DND-41 (cell line): ENCODE data around the gene KEAP1.

ENCODE experiments used
- ATAC-seq: fragments of 200-7000 bp; cut with Tn5 transposase; 3 replicates; pipeline ENCODE4 v1.9.1; 2021; ENCODE audit warnings: low read depth; ENCODE audit not compliant: insufficient read depth
- DNase-seq: peaks from one replicate; pipeline ENCODE4 v3.0.0-alpha.2; 2020
- H2AFZ ChIP-seq: 2 replicates; pipeline ENCODE4 v1.6.0; 2012; ENCODE audit warnings: low read depth, low read length
- H3K27ac ChIP-seq: 2 replicates; pipeline ENCODE4 v1.5.1; 2012; ENCODE audit warnings: low read length, inconsistent platforms
- H3K27me3 ChIP-seq: fragments of 200-600 bp; sonication (generic); 2 replicates; pipeline ENCODE4 v1.6.0; 2012; ENCODE audit warnings: low read length, mild to moderate bottlenecking, inconsistent platforms; ENCODE audit not compliant: insufficient read depth, poor library complexity
- H3K36me3 ChIP-seq: 2 replicates; pipeline ENCODE4 v1.5.1; 2012; ENCODE audit warnings: low read length, inconsistent platforms; ENCODE audit not compliant: insufficient read depth
- H3K4me1 ChIP-seq: 2 replicates; pipeline ENCODE4 v1.5.1; 2012; ENCODE audit warnings: mild to moderate bottlenecking, low read length; ENCODE audit not compliant: insufficient read depth
- H3K4me2 ChIP-seq: 2 replicates; pipeline ENCODE4 v1.6.0; 2012; ENCODE audit warnings: mild to moderate bottlenecking, moderate library complexity, low read length, inconsistent platforms; ENCODE audit not compliant: insufficient read depth
- H3K4me3 ChIP-seq, 2 experiments: fragments of 200-600 bp in 1 of 2; shearing (Covaris generic) in 1 of 2; 2 replicates each; pipeline ENCODE4 v1.5.1; 2012 to 2016; ENCODE audit warnings: inconsistent platforms in 2 of 2, low read length in 2 of 2, mild to moderate bottlenecking in 2 of 2, low read depth in 1 of 2, moderate library complexity in 1 of 2
- H3K79me2 ChIP-seq: 2 replicates; pipeline ENCODE4 v1.6.0; 2012; ENCODE audit warnings: low read length, inconsistent platforms; ENCODE audit not compliant: insufficient read depth
- H3K9ac ChIP-seq: 2 replicates; pipeline ENCODE4 v1.6.0; 2012; ENCODE audit warnings: low read depth, mild to moderate bottlenecking, inconsistent platforms, low read length, moderate library complexity
- H3K9me3 ChIP-seq: 2 replicates; pipeline ENCODE4 v1.5.1; 2012; ENCODE audit warnings: low read length, moderate library complexity, mild to moderate bottlenecking, inconsistent platforms; ENCODE audit not compliant: insufficient read depth, severe bottlenecking
- H4K20me1 ChIP-seq: 2 replicates; pipeline ENCODE4 v1.6.0; 2012; ENCODE audit warnings: low read length; ENCODE audit not compliant: insufficient read depth
- EZH2 ChIP-seq: IDR thresholded peaks from 3 replicates; pipeline ENCODE4 v1.6.1; 2012; ENCODE audit warnings: borderline replicate concordance, low read depth, mild to moderate bottlenecking, moderate library complexity, low read length, inconsistent platforms; ENCODE audit not compliant: severe bottlenecking
- TF ChIP-seq, protein P1 (sequence below): IDR thresholded peaks from 2 replicates; pipeline ENCODE4 v1.5.1; 2012; ENCODE audit warnings: borderline replicate concordance, low read length, moderate library complexity, mild to moderate bottlenecking; ENCODE audit not compliant: poor library complexity, severe bottlenecking; ENCODE audit errors: extremely low read depth

Gene KEAP1

DNA sequence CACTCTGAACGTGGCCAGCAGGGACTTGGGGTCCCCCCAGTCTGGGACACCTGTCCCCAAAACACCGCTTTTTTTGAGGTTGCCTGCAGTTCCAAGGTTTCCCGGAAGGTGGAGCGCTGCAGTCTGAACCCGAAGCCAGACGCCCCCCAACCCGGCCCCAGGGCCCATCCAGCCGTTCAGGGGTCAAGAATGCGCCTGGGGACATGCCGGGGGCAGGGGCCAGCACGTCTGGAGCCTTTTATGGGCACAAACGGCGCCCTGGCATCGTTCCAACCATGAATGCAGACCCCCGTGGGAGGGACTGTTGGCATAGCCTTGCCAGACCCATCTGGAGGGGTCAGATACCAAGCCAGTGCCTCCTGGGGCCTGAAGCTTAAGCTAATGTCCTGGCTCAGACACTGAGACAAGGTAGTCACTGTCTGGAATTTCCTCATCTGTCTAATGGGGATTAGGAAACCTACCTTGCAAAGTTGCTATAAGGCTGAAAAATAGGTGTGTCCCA lies 7.2 kb upstream of the KEAP1 start:
- no peaks in the 10 kb centered on the region for H4K20me1 ChIP-seq
- no peaks in the 10 kb centered on the region for H3K79me2 ChIP-seq
- H3K27me3 ChIP-seq: no peaks in the 10 kb centered on the region
- no peak for ATAC-seq
- no peak overlapping the region for H3K9ac ChIP-seq
- H2AFZ ChIP-seq: no peak overlapping the region
- no peak overlapping the region for H3K27ac ChIP-seq
- TF ChIP-seq EZH2: no peak
- TF ChIP-seq, protein P1, sequence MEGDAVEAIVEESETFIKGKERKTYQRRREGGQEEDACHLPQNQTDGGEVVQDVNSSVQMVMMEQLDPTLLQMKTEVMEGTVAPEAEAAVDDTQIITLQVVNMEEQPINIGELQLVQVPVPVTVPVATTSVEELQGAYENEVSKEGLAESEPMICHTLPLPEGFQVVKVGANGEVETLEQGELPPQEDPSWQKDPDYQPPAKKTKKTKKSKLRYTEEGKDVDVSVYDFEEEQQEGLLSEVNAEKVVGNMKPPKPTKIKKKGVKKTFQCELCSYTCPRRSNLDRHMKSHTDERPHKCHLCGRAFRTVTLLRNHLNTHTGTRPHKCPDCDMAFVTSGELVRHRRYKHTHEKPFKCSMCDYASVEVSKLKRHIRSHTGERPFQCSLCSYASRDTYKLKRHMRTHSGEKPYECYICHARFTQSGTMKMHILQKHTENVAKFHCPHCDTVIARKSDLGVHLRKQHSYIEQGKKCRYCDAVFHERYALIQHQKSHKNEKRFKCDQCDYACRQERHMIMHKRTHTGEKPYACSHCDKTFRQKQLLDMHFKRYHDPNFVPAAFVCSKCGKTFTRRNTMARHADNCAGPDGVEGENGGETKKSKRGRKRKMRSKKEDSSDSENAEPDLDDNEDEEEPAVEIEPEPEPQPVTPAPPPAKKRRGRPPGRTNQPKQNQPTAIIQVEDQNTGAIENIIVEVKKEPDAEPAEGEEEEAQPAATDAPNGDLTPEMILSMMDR: peak; percentile 65
- H3K9me3 ChIP-seq: no peaks in the 10 kb centered on the region
- peak; percentile 47 for DNase-seq
- no peak overlapping the region for H3K4me3 ChIP-seq
- H3K4me1 ChIP-seq: peaks cover 10% of the 10 kb centered on the region
- H3K4me2 ChIP-seq: no peak overlapping the region
- no peaks in the 10 kb centered on the region for H3K36me3 ChIP-seq

DNA sequence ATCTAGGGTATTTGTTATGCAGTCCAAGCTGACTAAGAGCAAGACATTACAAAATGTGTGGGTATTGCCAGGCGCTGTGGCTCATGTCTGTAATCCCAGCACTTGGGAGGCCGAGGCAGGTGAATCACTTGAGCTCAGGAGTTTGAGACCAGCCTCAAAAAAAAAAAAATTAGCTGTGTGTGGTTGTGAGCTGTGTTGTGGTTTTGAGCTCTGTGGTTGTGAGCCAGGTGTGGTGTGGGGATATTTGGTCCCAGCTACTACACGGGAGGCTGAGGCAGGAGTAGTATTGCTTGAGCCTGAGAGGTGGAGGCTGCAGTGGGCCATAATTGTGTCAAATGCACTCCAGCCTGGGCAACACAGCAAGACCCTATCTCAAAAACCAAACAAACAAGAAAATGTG lies 5.6 kb upstream of the KEAP1 start:
- Histone ChIP-seq H3K36me3 (no peaks in the 10 kb centered on the region), H3K4me2 (no peak overlapping the region), H3K9me3 (no peaks in the 10 kb centered on the region), H3K27me3 (no peaks in the 10 kb centered on the region), H2AFZ (no peak overlapping the region), H4K20me1 (no peaks in the 10 kb centered on the region), H3K4me3 (no peak overlapping the region), H3K9ac (0 out of 2 replicates have a peak overlapping the region, but pooled peaks have one; percentile 9), H3K4me1 (peaks cover 15% of the 10 kb centered on the region), H3K27ac (no peak overlapping the region), H3K79me2 (no peaks in the 10 kb centered on the region)
- ATAC-seq (peak; percentile 81), DNase-seq (peak; percentile 62)
- TF ChIP-seq, protein P1: no peak
- no peak for TF ChIP-seq EZH2

DNA sequence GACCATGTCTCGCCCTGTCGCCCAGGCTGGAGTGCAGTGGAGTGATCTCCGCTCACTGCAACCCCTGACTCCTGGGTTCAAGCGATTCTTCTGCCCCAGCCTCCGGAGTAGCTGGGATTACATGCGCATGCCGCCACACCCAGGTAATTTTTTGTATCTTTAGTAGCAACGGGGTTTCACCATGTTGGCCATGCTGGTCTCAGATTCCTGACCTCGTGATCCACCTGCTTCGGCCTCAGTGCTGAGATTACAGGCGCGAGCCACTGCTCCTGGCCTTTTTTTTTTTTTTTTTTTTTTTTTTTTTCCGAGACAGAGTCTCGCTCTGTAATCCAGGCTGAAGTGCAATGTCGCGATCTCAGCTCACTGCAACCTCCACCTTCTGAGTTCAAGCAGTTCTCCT lies 4.9 kb upstream of the KEAP1 start:
- no peaks in the 10 kb centered on the region for H4K20me1 ChIP-seq
- H3K9ac ChIP-seq: no peak overlapping the region
- H2AFZ ChIP-seq: no peak overlapping the region
- TF ChIP-seq, protein P1: no peak
- TF ChIP-seq EZH2: no peak
- H3K4me2 ChIP-seq: no peak overlapping the region
- peaks cover 4% of the 10 kb centered on the region; the same call in 1 of the 2 replicates for H3K79me2 ChIP-seq
- peaks cover 22% of the 10 kb centered on the region for H3K4me1 ChIP-seq
- ATAC-seq: no peak
- no peak overlapping the region for H3K4me3 ChIP-seq
- no peaks in the 10 kb centered on the region for H3K9me3 ChIP-seq
- DNase-seq: no peak
- no peaks in the 10 kb centered on the region for H3K27me3 ChIP-seq
- H3K36me3 ChIP-seq: no peaks in the 10 kb centered on the region; the same call in 1 of the 2 replicates
- no peak overlapping the region for H3K27ac ChIP-seq
